ENCODE measurements around the gene HLA-DRA.

DNA sequence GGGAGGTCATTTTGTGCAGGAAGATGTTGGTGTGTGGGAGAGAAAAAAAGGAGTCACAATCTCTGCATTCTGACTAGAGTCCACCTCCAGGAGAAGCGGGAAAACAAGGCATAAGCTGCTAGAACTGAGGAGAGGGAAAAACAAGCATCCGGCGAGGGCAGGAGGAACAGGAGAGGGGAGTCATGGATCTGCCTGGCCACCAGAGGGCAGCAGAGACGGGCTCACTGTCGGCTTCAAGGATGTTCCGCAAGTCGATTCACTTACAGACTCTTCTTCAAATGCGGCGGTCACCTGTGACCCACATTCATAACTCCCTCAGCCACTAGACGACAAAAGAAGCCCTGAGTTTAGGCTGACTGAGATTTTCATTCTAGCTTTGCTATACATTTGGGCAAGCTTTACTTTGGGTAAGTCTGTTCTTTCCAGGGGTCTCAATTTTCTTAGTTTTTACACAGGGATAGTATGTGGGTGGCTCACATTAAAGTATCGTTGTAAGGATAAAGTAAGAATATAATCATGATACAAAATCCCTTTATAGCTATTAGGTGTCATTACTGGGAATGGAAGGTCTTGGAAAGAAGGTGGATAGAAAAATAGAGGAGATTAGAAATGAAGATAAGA, 26.1 kb upstream of the HLA-DRA start:
- TF ChIP-seq, protein P1, sequence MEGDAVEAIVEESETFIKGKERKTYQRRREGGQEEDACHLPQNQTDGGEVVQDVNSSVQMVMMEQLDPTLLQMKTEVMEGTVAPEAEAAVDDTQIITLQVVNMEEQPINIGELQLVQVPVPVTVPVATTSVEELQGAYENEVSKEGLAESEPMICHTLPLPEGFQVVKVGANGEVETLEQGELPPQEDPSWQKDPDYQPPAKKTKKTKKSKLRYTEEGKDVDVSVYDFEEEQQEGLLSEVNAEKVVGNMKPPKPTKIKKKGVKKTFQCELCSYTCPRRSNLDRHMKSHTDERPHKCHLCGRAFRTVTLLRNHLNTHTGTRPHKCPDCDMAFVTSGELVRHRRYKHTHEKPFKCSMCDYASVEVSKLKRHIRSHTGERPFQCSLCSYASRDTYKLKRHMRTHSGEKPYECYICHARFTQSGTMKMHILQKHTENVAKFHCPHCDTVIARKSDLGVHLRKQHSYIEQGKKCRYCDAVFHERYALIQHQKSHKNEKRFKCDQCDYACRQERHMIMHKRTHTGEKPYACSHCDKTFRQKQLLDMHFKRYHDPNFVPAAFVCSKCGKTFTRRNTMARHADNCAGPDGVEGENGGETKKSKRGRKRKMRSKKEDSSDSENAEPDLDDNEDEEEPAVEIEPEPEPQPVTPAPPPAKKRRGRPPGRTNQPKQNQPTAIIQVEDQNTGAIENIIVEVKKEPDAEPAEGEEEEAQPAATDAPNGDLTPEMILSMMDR (conservative IDR thresholded peaks at IDR 0.05 in 1 of 2, IDR thresholded peaks at IDR 0.05 in 1 of 2; ENCODE audit: extremely low read depth in 1 of 2, insufficient read depth in 1 of 2, low read depth in 1 of 2, low read length in 2 of 2) = peak; percentile 88 to 89
- TF ChIP-seq EZH2 (IDR thresholded peaks at IDR 0.05; ENCODE audit: borderline replicate concordance, low read length) = no peak
